Mammary epithelial cell (primary cell): ENCODE results near the gene OR2T34.
"Not testable (repeated sequence)": the region's sequence is repeated elsewhere in the genome, so short reads cannot be mapped to it uniquely, and the experiment has no call there.

ENCODE experiments used
- EZH2 ChIP-seq: IDR thresholded peaks from 2 replicates; pipeline ENCODE4 v1.6.1; 2012; ENCODE audit warnings: low read length, inconsistent platforms, borderline replicate concordance
- TF ChIP-seq, protein P1 (sequence below), 2 donors: IDR thresholded peaks in 1 of 2; conservative IDR thresholded peaks in 1 of 2; 2 replicates each; pipeline ENCODE4 v1.5.1; 2011 to 2012; ENCODE audit warnings: inconsistent platforms in 2 of 2, low read length in 2 of 2, mild to moderate bottlenecking in 2 of 2, control low read depth in 1 of 2, low read depth in 1 of 2; ENCODE audit not compliant: insufficient read depth in 1 of 2; ENCODE audit errors: extremely low read depth in 1 of 2

DNA sequence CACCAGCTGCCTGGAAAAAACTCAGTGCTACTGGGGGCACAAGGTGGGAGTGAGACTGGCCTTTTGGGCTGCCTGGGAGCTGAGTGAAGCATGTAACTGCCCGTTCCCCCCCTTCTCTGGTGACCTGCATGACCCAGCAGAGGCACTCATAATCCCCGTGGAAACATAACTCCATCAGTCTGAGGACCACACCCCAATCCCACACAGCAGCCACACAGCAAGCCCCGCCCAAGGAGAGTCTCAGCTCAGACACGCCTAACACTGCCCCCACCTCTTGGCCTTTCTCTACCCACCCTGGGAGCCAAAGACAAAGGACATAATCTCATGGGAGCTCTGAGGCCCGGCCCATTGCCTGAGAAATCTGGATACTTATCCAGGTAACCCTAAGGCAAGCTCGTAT is 23.5 kb downstream of the OR2T34 start:
- TF ChIP-seq, protein P1, sequence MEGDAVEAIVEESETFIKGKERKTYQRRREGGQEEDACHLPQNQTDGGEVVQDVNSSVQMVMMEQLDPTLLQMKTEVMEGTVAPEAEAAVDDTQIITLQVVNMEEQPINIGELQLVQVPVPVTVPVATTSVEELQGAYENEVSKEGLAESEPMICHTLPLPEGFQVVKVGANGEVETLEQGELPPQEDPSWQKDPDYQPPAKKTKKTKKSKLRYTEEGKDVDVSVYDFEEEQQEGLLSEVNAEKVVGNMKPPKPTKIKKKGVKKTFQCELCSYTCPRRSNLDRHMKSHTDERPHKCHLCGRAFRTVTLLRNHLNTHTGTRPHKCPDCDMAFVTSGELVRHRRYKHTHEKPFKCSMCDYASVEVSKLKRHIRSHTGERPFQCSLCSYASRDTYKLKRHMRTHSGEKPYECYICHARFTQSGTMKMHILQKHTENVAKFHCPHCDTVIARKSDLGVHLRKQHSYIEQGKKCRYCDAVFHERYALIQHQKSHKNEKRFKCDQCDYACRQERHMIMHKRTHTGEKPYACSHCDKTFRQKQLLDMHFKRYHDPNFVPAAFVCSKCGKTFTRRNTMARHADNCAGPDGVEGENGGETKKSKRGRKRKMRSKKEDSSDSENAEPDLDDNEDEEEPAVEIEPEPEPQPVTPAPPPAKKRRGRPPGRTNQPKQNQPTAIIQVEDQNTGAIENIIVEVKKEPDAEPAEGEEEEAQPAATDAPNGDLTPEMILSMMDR (conservative IDR thresholded peaks at IDR 0.05 in 1 of 2, IDR thresholded peaks at IDR 0.05 in 1 of 2; ENCODE audit: extremely low read depth in 1 of 2, insufficient read depth in 1 of 2, low read depth in 1 of 2, low read length in 2 of 2), result not testable (repeated sequence)
- not testable (repeated sequence) for TF ChIP-seq EZH2
